GM12878 (cell line): ENCODE measurements around the gene ABCA2. TPM values are rescaled to one million over a fixed set of nuclear protein-coding genes. Genes with fewer than 3 reads are reported as not detected.

Experiments
- BHLHE40 ChIP-seq, 2 experiments: fragments of 450-650 bp in 1 of 2; IDR thresholded peaks; 2 replicates each; pipeline ENCODE4 v1.6.1; 2011 to 2017; ENCODE audit warnings: low read depth in 2 of 2, borderline replicate concordance in 1 of 2, improper control_type of control experiment in 1 of 2, low read length in 1 of 2, mild to moderate bottlenecking in 1 of 2
- EED ChIP-seq: sonication (generic); IDR thresholded peaks from 2 replicates; pipeline ENCODE4 v1.6.1; 2016; ENCODE audit warnings: antibody characterized with exemption, low read depth
- GABPA ChIP-seq: IDR thresholded peaks from 2 replicates; pipeline ENCODE4 v1.6.1; 2014; ENCODE audit warnings: antibody characterized with exemption, low read depth, mild to moderate bottlenecking, inconsistent platforms
- MTA2 ChIP-seq: fragments of 450-650 bp; IDR thresholded peaks from 2 replicates; pipeline ENCODE4 v1.6.1; 2016; ENCODE audit warnings: low read depth, mild to moderate bottlenecking, moderate library complexity
- MYB ChIP-seq: fragments of 150-350 bp; IDR thresholded peaks from 2 replicates; pipeline ENCODE4 v1.6.1; 2014; ENCODE audit warnings: mild to moderate bottlenecking, low read depth, low read length, borderline replicate concordance
- NRF1 ChIP-seq: conservative IDR thresholded peaks from 2 replicates; pipeline ENCODE4 v1.6.1; 2011; ENCODE audit warnings: mild to moderate bottlenecking, low read depth, low read length, improper control_type of control experiment
- SMAD5 ChIP-seq: IDR thresholded peaks from 2 replicates; pipeline ENCODE4 v1.6.1; 2016; ENCODE audit warnings: antibody characterized with exemption, low read depth
- ZNF274 ChIP-seq: IDR thresholded peaks from one replicate; pipeline ENCODE4 v1.8.0; 2011; ENCODE audit not compliant: insufficient read length, insufficient read depth
- ZNF622 ChIP-seq: fragments of 450-650 bp; IDR thresholded peaks from 2 replicates; pipeline ENCODE4 v1.6.1; 2017; ENCODE audit warnings: mild to moderate bottlenecking, inconsistent platforms
- polyA plus RNA-seq, 11 experiments: library from polyadenylated mRNA; depleted of rRNA in 4 of 11; unstranded in 6 of 11; stranded (reverse) in 5 of 11; fragments of >200 nt; fragmentation: Nextera tagmentation in 4 of 11; fragmentation: Illumina TruSeq in 1 of 11; extraction: Ambion mirVana in 4 of 11; extraction: Trizol in 1 of 11; gene quantifications; 1 replicate in 1 of 11; 2 replicates in 10 of 11; pipeline versions ENCODE4 v1.2.1 to v1.2.3, GENCODE V29; 2011 to 2016; ENCODE audit warnings: inconsistent platforms in 2 of 11, missing spikeins in 2 of 11, low read depth in 1 of 11
- total RNA-seq, 4 experiments: library from RNA; depleted of rRNA in 3 of 4; stranded (reverse); fragments of >200 nt in 3 of 4; fragmentation: Illumina TruSeq in 1 of 4; extraction: Trizol in 1 of 4; gene quantifications; 2 replicates each; pipeline versions ENCODE4 v1.2.1 to v1.2.3, GENCODE V29; 2013 to 2021
- TF ChIP-seq, protein P1 (sequence below): IDR thresholded peaks from 2 replicates; pipeline ENCODE4 v1.6.1; 2012; ENCODE audit warnings: improper control_type of control experiment, low read depth, low read length; ENCODE audit not compliant: insufficient replicate concordance
- TF ChIP-seq, protein P2 (sequence below): IDR thresholded peaks from 2 replicates; pipeline ENCODE4 v1.6.1; 2011; ENCODE audit warnings: low read depth, low read length, improper control_type of control experiment, borderline replicate concordance
- TF ChIP-seq, protein P3 (sequence below): IDR thresholded peaks from 2 replicates; pipeline ENCODE4 v1.6.1; 2011; ENCODE audit warnings: borderline replicate concordance, low read depth, mild to moderate bottlenecking, moderate library complexity, low read length; ENCODE audit not compliant: insufficient read depth, poor library complexity, severe bottlenecking
- TF ChIP-seq, protein P4 (sequence below): fragments of 450-650 bp; IDR thresholded peaks from 2 replicates; pipeline ENCODE4 v1.6.1; 2016; ENCODE audit warnings: mild to moderate bottlenecking
- TF ChIP-seq, protein P5 (sequence below): fragments of 450-650 bp; IDR thresholded peaks from 2 replicates; pipeline ENCODE4 v1.6.1; 2018; ENCODE audit warnings: borderline replicate concordance, mild to moderate bottlenecking; ENCODE audit not compliant: partially characterized antibody

The ABCA2 gene
- total and polyA plus RNA-seq, 10 of the 15 experiments (the other 5 are each of a cell fraction or from before 2014, with no cell fraction given) = 0.13 to 2.6 (median 0.71) TPM; not detected in 2

DNA sequence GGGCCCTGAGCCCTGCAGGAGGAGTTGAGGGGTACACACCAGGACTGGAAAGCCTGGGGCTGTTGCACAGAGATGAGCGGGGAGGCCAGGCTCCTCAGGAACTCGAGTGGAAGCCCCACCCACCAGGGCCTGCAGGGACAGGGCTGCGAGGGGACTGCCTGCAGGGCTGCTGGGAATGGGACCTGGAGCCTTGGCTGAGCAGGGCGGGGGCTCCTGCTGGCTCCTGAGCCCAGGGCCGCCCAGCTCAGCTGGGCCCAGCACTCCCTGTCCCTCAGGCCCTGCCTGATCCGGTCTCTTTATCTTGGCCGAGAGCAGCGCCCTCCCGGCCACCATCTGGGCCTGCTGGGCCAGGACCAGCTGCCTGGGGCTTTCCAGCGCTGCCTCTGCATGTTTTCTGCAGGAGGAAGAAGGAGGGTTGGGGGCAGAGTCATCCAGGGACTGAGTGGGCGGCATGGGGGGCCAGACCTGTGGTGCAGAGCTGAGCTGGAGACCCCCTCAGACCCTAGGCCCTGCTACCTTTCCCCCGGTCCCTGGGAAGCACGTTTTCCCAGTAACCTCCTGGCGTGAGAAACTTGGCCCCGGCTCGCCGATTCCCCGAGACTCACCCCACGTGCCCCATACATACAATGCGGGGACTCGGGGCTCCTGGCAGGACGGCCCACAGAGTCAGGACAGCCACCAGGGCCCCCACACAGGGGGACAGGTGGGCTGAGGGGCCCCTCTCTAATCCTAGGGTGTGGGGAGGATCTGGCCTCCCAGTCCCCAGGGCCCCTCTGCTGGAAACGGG is 66.6 kb downstream of the ABCA2 start (continued):
- TF ChIP-seq, protein P1, sequence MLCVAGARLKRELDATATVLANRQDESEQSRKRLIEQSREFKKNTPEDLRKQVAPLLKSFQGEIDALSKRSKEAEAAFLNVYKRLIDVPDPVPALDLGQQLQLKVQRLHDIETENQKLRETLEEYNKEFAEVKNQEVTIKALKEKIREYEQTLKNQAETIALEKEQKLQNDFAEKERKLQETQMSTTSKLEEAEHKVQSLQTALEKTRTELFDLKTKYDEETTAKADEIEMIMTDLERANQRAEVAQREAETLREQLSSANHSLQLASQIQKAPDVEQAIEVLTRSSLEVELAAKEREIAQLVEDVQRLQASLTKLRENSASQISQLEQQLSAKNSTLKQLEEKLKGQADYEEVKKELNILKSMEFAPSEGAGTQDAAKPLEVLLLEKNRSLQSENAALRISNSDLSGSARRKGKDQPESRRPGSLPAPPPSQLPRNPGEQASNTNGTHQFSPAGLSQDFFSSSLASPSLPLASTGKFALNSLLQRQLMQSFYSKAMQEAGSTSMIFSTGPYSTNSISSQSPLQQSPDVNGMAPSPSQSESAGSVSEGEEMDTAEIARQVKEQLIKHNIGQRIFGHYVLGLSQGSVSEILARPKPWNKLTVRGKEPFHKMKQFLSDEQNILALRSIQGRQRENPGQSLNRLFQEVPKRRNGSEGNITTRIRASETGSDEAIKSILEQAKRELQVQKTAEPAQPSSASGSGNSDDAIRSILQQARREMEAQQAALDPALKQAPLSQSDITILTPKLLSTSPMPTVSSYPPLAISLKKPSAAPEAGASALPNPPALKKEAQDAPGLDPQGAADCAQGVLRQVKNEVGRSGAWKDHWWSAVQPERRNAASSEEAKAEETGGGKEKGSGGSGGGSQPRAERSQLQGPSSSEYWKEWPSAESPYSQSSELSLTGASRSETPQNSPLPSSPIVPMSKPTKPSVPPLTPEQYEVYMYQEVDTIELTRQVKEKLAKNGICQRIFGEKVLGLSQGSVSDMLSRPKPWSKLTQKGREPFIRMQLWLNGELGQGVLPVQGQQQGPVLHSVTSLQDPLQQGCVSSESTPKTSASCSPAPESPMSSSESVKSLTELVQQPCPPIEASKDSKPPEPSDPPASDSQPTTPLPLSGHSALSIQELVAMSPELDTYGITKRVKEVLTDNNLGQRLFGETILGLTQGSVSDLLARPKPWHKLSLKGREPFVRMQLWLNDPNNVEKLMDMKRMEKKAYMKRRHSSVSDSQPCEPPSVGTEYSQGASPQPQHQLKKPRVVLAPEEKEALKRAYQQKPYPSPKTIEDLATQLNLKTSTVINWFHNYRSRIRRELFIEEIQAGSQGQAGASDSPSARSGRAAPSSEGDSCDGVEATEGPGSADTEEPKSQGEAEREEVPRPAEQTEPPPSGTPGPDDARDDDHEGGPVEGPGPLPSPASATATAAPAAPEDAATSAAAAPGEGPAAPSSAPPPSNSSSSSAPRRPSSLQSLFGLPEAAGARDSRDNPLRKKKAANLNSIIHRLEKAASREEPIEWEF = no peak
- TF ChIP-seq, protein P2, sequence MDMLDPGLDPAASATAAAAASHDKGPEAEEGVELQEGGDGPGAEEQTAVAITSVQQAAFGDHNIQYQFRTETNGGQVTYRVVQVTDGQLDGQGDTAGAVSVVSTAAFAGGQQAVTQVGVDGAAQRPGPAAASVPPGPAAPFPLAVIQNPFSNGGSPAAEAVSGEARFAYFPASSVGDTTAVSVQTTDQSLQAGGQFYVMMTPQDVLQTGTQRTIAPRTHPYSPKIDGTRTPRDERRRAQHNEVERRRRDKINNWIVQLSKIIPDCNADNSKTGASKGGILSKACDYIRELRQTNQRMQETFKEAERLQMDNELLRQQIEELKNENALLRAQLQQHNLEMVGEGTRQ = no peak
- no peak for TF ChIP-seq ZNF274
- TF ChIP-seq, protein P3, sequence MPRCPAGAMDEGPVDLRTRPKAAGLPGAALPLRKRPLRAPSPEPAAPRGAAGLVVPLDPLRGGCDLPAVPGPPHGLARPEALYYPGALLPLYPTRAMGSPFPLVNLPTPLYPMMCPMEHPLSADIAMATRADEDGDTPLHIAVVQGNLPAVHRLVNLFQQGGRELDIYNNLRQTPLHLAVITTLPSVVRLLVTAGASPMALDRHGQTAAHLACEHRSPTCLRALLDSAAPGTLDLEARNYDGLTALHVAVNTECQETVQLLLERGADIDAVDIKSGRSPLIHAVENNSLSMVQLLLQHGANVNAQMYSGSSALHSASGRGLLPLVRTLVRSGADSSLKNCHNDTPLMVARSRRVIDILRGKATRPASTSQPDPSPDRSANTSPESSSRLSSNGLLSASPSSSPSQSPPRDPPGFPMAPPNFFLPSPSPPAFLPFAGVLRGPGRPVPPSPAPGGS = no peak
- TF ChIP-seq GABPA = no peak
- TF ChIP-seq NRF1 = no peak
- TF ChIP-seq MTA2 = no peak
- TF ChIP-seq, protein P4, sequence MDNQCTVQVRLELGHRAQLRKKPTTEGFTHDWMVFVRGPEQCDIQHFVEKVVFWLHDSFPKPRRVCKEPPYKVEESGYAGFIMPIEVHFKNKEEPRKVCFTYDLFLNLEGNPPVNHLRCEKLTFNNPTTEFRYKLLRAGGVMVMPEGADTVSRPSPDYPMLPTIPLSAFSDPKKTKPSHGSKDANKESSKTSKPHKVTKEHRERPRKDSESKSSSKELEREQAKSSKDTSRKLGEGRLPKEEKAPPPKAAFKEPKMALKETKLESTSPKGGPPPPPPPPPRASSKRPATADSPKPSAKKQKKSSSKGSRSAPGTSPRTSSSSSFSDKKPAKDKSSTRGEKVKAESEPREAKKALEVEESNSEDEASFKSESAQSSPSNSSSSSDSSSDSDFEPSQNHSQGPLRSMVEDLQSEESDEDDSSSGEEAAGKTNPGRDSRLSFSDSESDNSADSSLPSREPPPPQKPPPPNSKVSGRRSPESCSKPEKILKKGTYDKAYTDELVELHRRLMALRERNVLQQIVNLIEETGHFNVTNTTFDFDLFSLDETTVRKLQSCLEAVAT = no peak
- TF ChIP-seq, protein P5, sequence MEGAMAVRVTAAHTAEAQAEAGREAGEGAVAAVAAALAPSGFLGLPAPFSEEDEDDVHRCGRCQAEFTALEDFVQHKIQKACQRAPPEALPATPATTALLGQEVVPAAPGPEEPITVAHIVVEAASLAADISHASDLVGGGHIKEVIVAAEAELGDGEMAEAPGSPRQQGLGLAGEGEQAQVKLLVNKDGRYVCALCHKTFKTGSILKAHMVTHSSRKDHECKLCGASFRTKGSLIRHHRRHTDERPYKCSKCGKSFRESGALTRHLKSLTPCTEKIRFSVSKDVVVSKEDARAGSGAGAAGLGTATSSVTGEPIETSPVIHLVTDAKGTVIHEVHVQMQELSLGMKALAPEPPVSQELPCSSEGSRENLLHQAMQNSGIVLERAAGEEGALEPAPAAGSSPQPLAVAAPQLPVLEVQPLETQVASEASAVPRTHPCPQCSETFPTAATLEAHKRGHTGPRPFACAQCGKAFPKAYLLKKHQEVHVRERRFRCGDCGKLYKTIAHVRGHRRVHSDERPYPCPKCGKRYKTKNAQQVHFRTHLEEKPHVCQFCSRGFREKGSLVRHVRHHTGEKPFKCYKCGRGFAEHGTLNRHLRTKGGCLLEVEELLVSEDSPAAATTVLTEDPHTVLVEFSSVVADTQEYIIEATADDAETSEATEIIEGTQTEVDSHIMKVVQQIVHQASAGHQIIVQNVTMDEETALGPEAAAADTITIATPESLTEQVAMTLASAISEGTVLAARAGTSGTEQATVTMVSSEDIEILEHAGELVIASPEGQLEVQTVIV = no peak
- TF ChIP-seq ZNF622 = no peak
- no peak for TF ChIP-seq MYB
- no peak for TF ChIP-seq EED
- no peak for TF ChIP-seq BHLHE40 (IDR thresholded peaks at IDR 0.05; ENCODE audit: borderline replicate concordance in 1 of 2, low read depth in 2 of 2, low read length in 1 of 2)
- no peak for TF ChIP-seq SMAD5
